ENCODE results near the gene NTM. TPM values are rescaled to one million over a fixed set of nuclear protein-coding genes. Genes with fewer than 3 reads are reported as not detected.

The NTM gene
- total RNA-seq, 2 donors from 2014 or later: 19.1 to 44.7 TPM

- Histone ChIP-seq H3K9me3 (no peaks in the 10 kb centered on the region), H3K4me3 (no peak overlapping the region), H3K4me1 (peaks cover 0 to 2% of the 10 kb centered on the region in 2 donors), H3K27ac (no peak overlapping the region), H3K27me3 (no peaks in the 10 kb centered on the region), H3K36me3 (no peaks in the 10 kb centered on the region)
- no peak for TF ChIP-seq CTCF (IDR thresholded peaks at IDR 0.05)
- DNase-seq (ENCODE audit: low spot score): no peak
Measured at GRCh38 chr11:131425285-131425684, 54.9 kb downstream of the NTM start.

GRCh38 chr11:131428853-131429252 lies 58.4 kb downstream of the NTM start:
- Histone ChIP-seq H3K27me3 (no peaks in the 10 kb centered on the region), H3K27ac (no peak overlapping the region)
- DNase-seq (ENCODE audit: low spot score): no peak

GRCh38 chr11:131430473-131431208 lies 60.2 kb downstream of the NTM start:
- DNase-seq (ENCODE audit: low spot score): peak; percentile 57
- Histone ChIP-seq H3K4me3 (no peak overlapping the region), H3K36me3 (no peaks in the 10 kb centered on the region), H3K27me3 (no peaks in the 10 kb centered on the region), H3K4me1 (peaks cover 0 to 10% of the 10 kb centered on the region in 2 donors), H3K27ac (no peak overlapping the region), H3K9me3 (no peaks in the 10 kb centered on the region)
- TF ChIP-seq CTCF (IDR thresholded peaks at IDR 0.05): no peak

More at GRCh38 chr11:131428853-131429252, 58.4 kb downstream of the NTM start:
- Histone ChIP-seq H3K9me3 (no peaks in the 10 kb centered on the region), H3K4me1 (peaks cover 0 to 10% of the 10 kb centered on the region in 2 donors), H3K36me3 (no peaks in the 10 kb centered on the region), H3K4me3 (no peak overlapping the region)
- TF ChIP-seq CTCF (IDR thresholded peaks at IDR 0.05): no peak

- Histone ChIP-seq H3K4me3 (no peak overlapping the region), H3K27me3 (no peaks in the 10 kb centered on the region), H3K27ac (no peak overlapping the region), H3K9me3 (no peaks in the 10 kb centered on the region), H3K36me3 (no peaks in the 10 kb centered on the region), H3K4me1 (no peaks in the 10 kb centered on the region)
- no peak for TF ChIP-seq CTCF (IDR thresholded peaks at IDR 0.05)
- no peak for DNase-seq (ENCODE audit: low spot score)
Measured at GRCh38 chr11:131441051-131441810, 70.8 kb downstream of the NTM start.

- Histone ChIP-seq H3K36me3 (no peaks in the 10 kb centered on the region), H3K9me3 (no peaks in the 10 kb centered on the region), H3K4me1 (no peaks in the 10 kb centered on the region), H3K27me3 (no peaks in the 10 kb centered on the region), H3K4me3 (no peak overlapping the region), H3K27ac (no peak overlapping the region)
- TF ChIP-seq CTCF (IDR thresholded peaks at IDR 0.05): no peak
- DNase-seq (ENCODE audit: low spot score): no peak
Measured at GRCh38 chr11:131446590-131447275, 76.3 kb downstream of the NTM start.
